H54 (cell line): ENCODE measurements around the gene TMIGD2.

ENCODE experiments used
- DNase-seq: peaks from one replicate; pipeline ENCODE4 v3.0.0; 2011; ENCODE audit warnings: low spot score, mixed read lengths; ENCODE audit not compliant: insufficient read length
- FAIRE-seq: peaks from 3 replicates; lab custom pipeline; 2011; peaks lifted over from hg19 to GRCh38; lab: Jason Lieb, UNC
- POLR2A ChIP-seq: IDR thresholded peaks from 2 replicates; pipeline ENCODE4 v1.6.1; 2011; ENCODE audit warnings: low read depth, mild to moderate bottlenecking, low read length

TMIGD2 gene

GRCh38 chr19:4318460-4318859, 16.3 kb upstream of the TMIGD2 start:
- DNase-seq (no peak), FAIRE-seq (no peak)
- no peak for TF ChIP-seq POLR2A

GRCh38 chr19:4316956-4317355, 14.8 kb upstream of the TMIGD2 start:
- no peak for TF ChIP-seq POLR2A
- FAIRE-seq (no peak), DNase-seq (no peak)

DNA sequence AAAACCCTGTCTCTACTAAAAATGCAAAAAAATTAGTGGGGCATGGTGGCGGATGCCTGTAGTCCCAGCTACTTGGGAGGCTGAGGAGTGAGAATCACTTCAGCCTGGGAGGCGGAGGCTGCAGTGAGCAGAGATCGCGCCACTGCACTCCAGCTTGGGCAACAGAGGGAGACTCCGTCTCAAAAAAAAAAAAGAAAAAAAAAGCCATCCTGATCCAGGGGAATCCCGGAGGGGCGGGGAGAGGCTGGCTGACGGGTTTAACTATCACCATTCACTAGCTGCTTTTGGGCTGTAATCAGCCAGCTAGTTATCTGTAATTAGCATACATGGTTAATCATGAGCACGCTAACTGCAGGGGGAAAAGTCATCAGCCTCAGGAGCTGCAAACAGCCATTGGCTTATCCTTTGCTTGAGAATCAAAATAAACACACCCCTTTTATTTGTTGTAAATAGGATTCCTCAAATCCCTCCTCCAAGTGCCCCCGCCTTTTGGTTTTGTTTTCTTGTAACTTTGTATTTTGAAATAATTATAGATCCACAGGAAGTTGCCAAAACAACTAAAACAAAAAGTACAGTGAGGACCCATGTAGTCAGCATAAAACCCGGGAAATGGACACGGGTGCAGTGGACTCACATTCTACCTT, 11.8 kb upstream of the TMIGD2 start:
- DNase-seq: no peak
- TF ChIP-seq POLR2A: no peak
- FAIRE-seq: no peak

- no peak for FAIRE-seq
- TF ChIP-seq POLR2A: no peak
- DNase-seq: no peak
These were observed 8.3 kb upstream of the TMIGD2 start for GRCh38 chr19:4310247-4311121.

DNA sequence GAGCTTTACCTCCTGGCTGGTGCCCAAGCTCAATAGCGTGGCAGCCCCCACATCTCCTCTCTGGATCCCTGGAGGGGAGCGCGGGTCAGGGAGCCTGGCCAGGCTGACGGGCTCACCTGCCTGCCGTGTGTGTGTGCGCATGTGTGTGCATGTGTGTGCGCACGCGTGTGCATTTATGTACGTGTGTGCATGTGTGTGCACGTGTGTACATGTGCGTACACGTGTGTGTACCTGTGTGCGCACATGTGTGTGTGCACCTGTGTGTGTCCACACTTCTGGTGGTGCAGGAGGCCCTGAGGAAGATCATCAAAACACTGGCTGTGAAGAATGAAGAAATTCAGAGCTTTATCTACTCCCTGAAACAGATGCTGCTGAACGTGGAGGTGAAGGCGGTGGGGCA, 3.5 kb upstream of the TMIGD2 start:
- DNase-seq (no peak), FAIRE-seq (no peak)
- no peak for TF ChIP-seq POLR2A

GRCh38 chr19:4305257-4305612, 3.0 kb upstream of the TMIGD2 start:
- no peak for DNase-seq
- no peak for FAIRE-seq

DNA sequence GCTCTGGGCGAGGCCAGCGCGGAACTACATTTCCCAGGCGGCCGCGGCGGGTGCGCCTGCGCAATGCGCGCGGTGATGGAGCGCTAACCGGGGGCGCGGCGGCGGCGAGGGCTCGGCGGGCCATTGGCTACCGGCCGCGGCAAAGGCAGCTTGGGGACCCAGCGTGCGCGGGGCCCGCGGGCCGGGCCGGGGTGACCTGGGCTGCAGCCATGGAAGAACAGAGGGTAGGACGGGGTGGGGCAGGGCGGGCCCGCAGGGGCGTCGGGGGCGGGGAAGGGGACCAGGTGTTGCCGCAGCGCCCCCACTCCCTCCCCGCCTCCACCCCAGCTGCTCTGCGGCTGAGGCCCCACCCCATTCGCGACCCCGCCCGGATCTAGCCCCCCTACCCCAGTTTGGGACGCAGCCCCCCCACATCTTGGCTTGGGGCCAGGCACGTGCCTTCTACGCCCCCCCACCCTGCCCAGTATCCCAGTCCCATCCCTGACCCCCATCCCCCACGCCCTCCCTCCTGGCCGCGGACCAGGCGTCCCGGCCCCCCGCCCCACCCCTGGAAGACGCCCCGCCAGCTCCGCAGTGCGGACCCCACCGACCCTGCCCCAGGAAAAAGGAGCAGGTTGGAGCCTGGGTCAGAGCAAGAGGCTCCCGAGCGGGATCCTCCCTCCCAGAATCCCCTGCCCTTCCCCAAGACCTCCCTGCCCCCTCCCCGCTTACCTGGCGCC, 2.5 kb upstream of the TMIGD2 start, which contains the start of gene FSD1:
Gene FSD1, plus strand, starts transcription at position 61 of the 719 bp plus-strand sequence. Its CDS starts 149 bp downstream, at position 210.
- peak; percentile 97 for DNase-seq
- peak; percentile 31 for TF ChIP-seq POLR2A
- no peak for FAIRE-seq

More at GRCh38 chr19:4305257-4305612, 3.0 kb upstream of the TMIGD2 start:
- no peak for TF ChIP-seq POLR2A

- TF ChIP-seq POLR2A: no peak
- FAIRE-seq: no peak
- DNase-seq: no peak
These were observed 1.8 kb upstream of the TMIGD2 start for GRCh38 chr19:4303819-4304537.

- FAIRE-seq (no peak), DNase-seq (no peak)
- no peak for TF ChIP-seq POLR2A
These were observed 473 bp downstream of the TMIGD2 start for GRCh38 chr19:4301590-4302242.

DNA sequence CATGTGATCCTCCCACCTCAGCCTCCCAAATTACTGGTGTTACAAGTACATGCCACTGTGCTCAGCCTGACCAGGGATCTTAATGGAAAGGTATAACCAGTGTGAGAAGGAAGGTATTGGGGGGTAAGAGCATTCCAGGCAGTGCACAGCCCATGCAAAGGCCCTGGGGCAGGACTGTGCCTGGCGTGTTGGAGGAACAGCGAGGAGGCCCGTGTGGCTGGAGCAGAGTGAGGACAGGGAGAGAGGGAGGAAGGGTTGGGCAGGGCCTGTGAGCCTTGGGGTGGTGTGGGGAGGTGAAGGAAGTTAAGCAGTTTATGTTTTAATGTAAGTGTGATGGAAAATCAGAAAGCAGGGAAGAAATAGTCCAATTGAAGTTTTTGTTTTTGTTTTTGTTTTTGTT, 1.6 kb downstream of the TMIGD2 start:
- DNase-seq (no peak), FAIRE-seq (no peak)
- TF ChIP-seq POLR2A: no peak

GRCh38 chr19:4298810-4299550, 3.2 kb downstream of the TMIGD2 start:
- no peak for TF ChIP-seq POLR2A
- no peak for DNase-seq
- FAIRE-seq: no peak
